OCI-LY1 (cell line): Measurements from ENCODE around the gene KLHL26.

Experiments used
- H2AFZ ChIP-seq: fragments of 200-600 bp; sonication (generic), shearing (Covaris generic); 2 replicates; pipeline ENCODE4 v1.6.0; 2014; ENCODE audit warnings: antibody characterized with exemption, mild to moderate bottlenecking, low read length
- H3F3A ChIP-seq: fragments of 200-600 bp; sonication (generic), shearing (Covaris generic); 2 replicates; pipeline ENCODE4 v1.6.0; 2014; ENCODE audit warnings: mild to moderate bottlenecking, antibody characterized with exemption, low read length, moderate library complexity; ENCODE audit not compliant: insufficient read depth
- H3K27ac ChIP-seq: fragments of 200-600 bp; sonication (generic); 2 replicates; pipeline ENCODE4 v1.5.1; 2014; ENCODE audit warnings: low read length, mixed run types, mild to moderate bottlenecking, low read depth; ENCODE audit not compliant: poor library complexity, severe bottlenecking
- H3K27me3 ChIP-seq: fragments of 200-600 bp; sonication (generic); 2 replicates; pipeline ENCODE4 v1.6.0; 2014; ENCODE audit warnings: antibody characterized with exemption, mild to moderate bottlenecking, low read length, moderate library complexity; ENCODE audit not compliant: insufficient read depth
- H3K36me3 ChIP-seq: fragments of 200-600 bp; sonication (generic); 2 replicates; pipeline ENCODE4 v1.6.1; 2014; ENCODE audit warnings: mild to moderate bottlenecking, antibody characterized with exemption, low read length, moderate library complexity, mixed read lengths; ENCODE audit not compliant: insufficient read depth
- H3K4me1 ChIP-seq: fragments of 200-600 bp; sonication (generic); 2 replicates; pipeline ENCODE4 v1.5.1; 2014; ENCODE audit warnings: mild to moderate bottlenecking, low read length, moderate library complexity; ENCODE audit not compliant: insufficient read depth, severe bottlenecking
- H3K4me2 ChIP-seq: fragments of 200-600 bp; sonication (generic), shearing (Covaris generic); 2 replicates; pipeline ENCODE4 v1.6.1; 2014; ENCODE audit warnings: low read length
- H3K4me3 ChIP-seq: fragments of 200-600 bp; sonication (generic); 2 replicates; pipeline ENCODE4 v1.5.1; 2014; ENCODE audit warnings: low read length, low read depth, mild to moderate bottlenecking, mixed read lengths; ENCODE audit not compliant: poor library complexity, severe bottlenecking
- H3K79me2 ChIP-seq: fragments of 200-600 bp; shearing (Covaris generic); 2 replicates; pipeline ENCODE4 v1.6.1; 2016; ENCODE audit warnings: mixed run types, low read length, mixed read lengths; ENCODE audit not compliant: insufficient read depth
- H3K9ac ChIP-seq: fragments of 200-600 bp; sonication (generic), shearing (Covaris generic); 2 replicates; pipeline ENCODE4 v1.6.1; 2014; ENCODE audit warnings: mild to moderate bottlenecking, low read length, mixed read lengths
- H3K9me2 ChIP-seq: fragments of 200-600 bp; sonication (generic), shearing (Covaris generic); 2 replicates; pipeline ENCODE4 v1.6.1; 2014; ENCODE audit warnings: low read depth, mild to moderate bottlenecking, low read length, mixed read lengths
- H3K9me3 ChIP-seq: fragments of 200-600 bp; shearing (Covaris generic); 2 replicates; pipeline ENCODE4 v1.6.1; 2014; ENCODE audit warnings: low read length, mixed read lengths
- H4K20me1 ChIP-seq: fragments of 200-600 bp; sonication (generic), shearing (Covaris generic); 2 replicates; pipeline ENCODE4 v1.6.0; 2016; ENCODE audit warnings: mild to moderate bottlenecking, low read length; ENCODE audit not compliant: insufficient read depth
- CTCF ChIP-seq: fragments of 200-600 bp; sonication (generic), shearing (Covaris generic); IDR thresholded peaks from 2 replicates; pipeline ENCODE4 v1.5.1; 2017; ENCODE audit warnings: mild to moderate bottlenecking, antibody characterized with exemption, low read length, moderate library complexity, mixed read lengths
- EZH2 ChIP-seq: fragments of 200-600 bp; sonication (generic), shearing (Covaris generic); IDR thresholded peaks from 2 replicates; pipeline ENCODE4 v1.8.0; 2017; ENCODE audit warnings: borderline replicate concordance, mixed run types, mild to moderate bottlenecking, antibody characterized with exemption, low read length, moderate library complexity, mixed read lengths

Gene KLHL26

GRCh38 chr19:18700501-18701249, 63.8 kb downstream of the KLHL26 start:
- no peaks in the 10 kb centered on the region for H3F3A ChIP-seq
- no peak overlapping the region for H2AFZ ChIP-seq
- 0 out of 2 replicates have a peak, but pooled peaks cover 3% of the 10 kb centered on the region for H3K27me3 ChIP-seq
- H3K9me2 ChIP-seq, result no peaks in the 10 kb centered on the region
- H3K36me3 ChIP-seq, result no peaks in the 10 kb centered on the region
- H3K27ac ChIP-seq, result peak overlapping the region; percentile 80
- TF ChIP-seq EZH2 (no peak), CTCF (no peak)
- H3K4me2 ChIP-seq, result peak overlapping the region; percentile 75
- no peaks in the 10 kb centered on the region for H3K79me2 ChIP-seq
- H3K4me3 ChIP-seq, result peak overlapping the region; percentile 51
- peak overlapping the region; percentile 29; the same call in 1 of the 2 replicates for H3K9ac ChIP-seq
- no peaks in the 10 kb centered on the region for H4K20me1 ChIP-seq
- peaks cover 24% of the 10 kb centered on the region for H3K4me1 ChIP-seq
- H3K9me3 ChIP-seq, result no peaks in the 10 kb centered on the region

- H3K9ac ChIP-seq, result no peak overlapping the region; the same call in 1 of the 2 replicates
- H3K27ac ChIP-seq, result peak overlapping the region; percentile 80
- no peak for TF ChIP-seq CTCF
- TF ChIP-seq EZH2, result no peak
- no peaks in the 10 kb centered on the region for H3F3A ChIP-seq
- H3K4me2 ChIP-seq, result peak overlapping the region; percentile 75
- no peaks in the 10 kb centered on the region for H4K20me1 ChIP-seq
- H3K36me3 ChIP-seq, result no peaks in the 10 kb centered on the region
- H3K4me1 ChIP-seq, result peaks cover 24% of the 10 kb centered on the region
- no peaks in the 10 kb centered on the region for H3K27me3 ChIP-seq
- H3K9me3 ChIP-seq, result no peaks in the 10 kb centered on the region
- H3K79me2 ChIP-seq, result no peaks in the 10 kb centered on the region
- H3K9me2 ChIP-seq, result no peaks in the 10 kb centered on the region
- H3K4me3 ChIP-seq, result peak overlapping the region; percentile 51
- no peak overlapping the region for H2AFZ ChIP-seq
These were observed 64.4 kb downstream of the KLHL26 start for GRCh38 chr19:18701250-18701608.

GRCh38 chr19:18704054-18704453, 67.2 kb downstream of the KLHL26 start:
- no peak for TF ChIP-seq EZH2
- no peak for TF ChIP-seq CTCF
- Histone ChIP-seq H3K9me3 (peaks cover 2% of the 10 kb centered on the region; the same call in 1 of the 2 replicates), H3F3A (no peaks in the 10 kb centered on the region), H4K20me1 (no peaks in the 10 kb centered on the region), H3K79me2 (no peaks in the 10 kb centered on the region), H3K27ac (no peak overlapping the region), H3K4me2 (no peak overlapping the region), H3K9ac (no peak overlapping the region), H3K4me1 (peaks cover 24% of the 10 kb centered on the region), H3K4me3 (no peak overlapping the region), H3K36me3 (no peaks in the 10 kb centered on the region; the same call in 1 of the 2 replicates), H3K9me2 (no peaks in the 10 kb centered on the region), H3K27me3 (no peaks in the 10 kb centered on the region; the same call in 1 of the 2 replicates), H2AFZ (no peak overlapping the region)
